H1 (cell line): ENCODE data around the gene RCAN3. TPM values are rescaled to one million over a fixed set of nuclear protein-coding genes. Genes with fewer than 3 reads are reported as not detected.

Experiments
- CTCF ChIA-PET: fragments of 300-600 bp; sonication (Branson Sonifier 250); formaldehyde crosslinking; loops from one replicate; lab custom pipeline; 2021; ENCODE audit not compliant: partially characterized antibody; lab: Charles Lee
- POLR2A ChIA-PET: fragments of 300-600 bp; sonication (Branson Sonifier 250); formaldehyde crosslinking; loops from one replicate; lab custom pipeline; 2021; ENCODE audit warnings: inconsistent platforms; ENCODE audit not compliant: partially characterized antibody; lab: Charles Lee
- DNase-seq, 2 experiments: peaks; one replicate each; pipeline versions ENCODE4 v3.0.0 to v3.0.0-alpha.2; 2010 to 2022; ENCODE audit warnings: low spot score in 2 of 2, low read depth in 1 of 2, mixed read lengths in 1 of 2
- FAIRE-seq: peaks from 2 replicates; lab custom pipeline; 2011; peaks lifted over from hg19 to GRCh38; lab: Jason Lieb, UNC
- H2AFZ ChIP-seq: 2 replicates; pipeline ENCODE4 v1.8.1; 2012; ENCODE audit warnings: low read length, inconsistent platforms
- H2AK5ac ChIP-seq: 2 replicates; pipeline ENCODE4 v1.6.1; 2013; ENCODE audit warnings: low read depth, low read length
- H2BK120ac ChIP-seq: replicated peaks from 2 replicates; pipeline ENCODE3; 2013; ENCODE audit warnings: low read depth, low read length, inconsistent platforms
- H2BK12ac ChIP-seq: 2 replicates; pipeline ENCODE4 v1.6.1; 2013; ENCODE audit warnings: low read depth, low read length
- H2BK15ac ChIP-seq: 2 replicates; pipeline ENCODE4 v1.6.1; 2013; ENCODE audit warnings: low read length
- H2BK20ac ChIP-seq: 2 replicates; pipeline ENCODE4 v1.6.1; 2013; ENCODE audit warnings: low read length
- H2BK5ac ChIP-seq: 2 replicates; pipeline ENCODE4 v1.6.1; 2013; ENCODE audit warnings: low read depth, low read length
- H3K14ac ChIP-seq: 2 replicates; pipeline ENCODE4 v1.6.1; 2013; ENCODE audit warnings: inconsistent platforms; ENCODE audit not compliant: insufficient read length
- H3K18ac ChIP-seq: 2 replicates; pipeline ENCODE4 v1.6.1; 2013; ENCODE audit warnings: low read length; ENCODE audit errors: extremely low read depth
- H3K23ac ChIP-seq: 2 replicates; pipeline ENCODE4 v1.6.1; 2013; ENCODE audit warnings: inconsistent platforms; ENCODE audit not compliant: insufficient read length
- H3K23me2 ChIP-seq: 2 replicates; pipeline ENCODE4 v1.6.1; 2013; ENCODE audit warnings: low read depth, low read length
- H3K27ac ChIP-seq: 2 replicates; pipeline ENCODE4 v1.6.1; 2011; ENCODE audit warnings: low read depth, low read length, inconsistent platforms
- H3K27me3 ChIP-seq, 4 experiments: replicated peaks in 1 of 4; 1 replicate in 1 of 4; 2 replicates in 3 of 4; pipeline versions ENCODE4 v1.6.1 to v1.8.1; 2011 to 2013; ENCODE audit warnings: low read length in 3 of 4, mild to moderate bottlenecking in 3 of 4, inconsistent platforms in 2 of 4, mixed read lengths in 2 of 4, moderate library complexity in 1 of 4; ENCODE audit not compliant: control insufficient read depth in 3 of 4, insufficient read depth in 3 of 4; ENCODE audit errors: extremely low read depth in 1 of 4
- H3K36me3 ChIP-seq, 4 experiments: 2 replicates each; pipeline versions ENCODE4 v1.6.1 to v1.8.1; 2011 to 2013; ENCODE audit warnings: mild to moderate bottlenecking in 4 of 4, low read length in 3 of 4, moderate library complexity in 2 of 4, control low read depth in 1 of 4, inconsistent platforms in 1 of 4; ENCODE audit not compliant: insufficient read depth in 4 of 4, control insufficient read depth in 2 of 4
- H3K4ac ChIP-seq: replicated peaks from 2 replicates; pipeline ENCODE3; 2013; ENCODE audit warnings: low read length, low read depth, mixed read lengths, inconsistent platforms; ENCODE audit not compliant: insufficient read length
- H3K4me1 ChIP-seq, 4 experiments: replicated peaks in 1 of 4; 1 replicate in 1 of 4; 2 replicates in 3 of 4; pipeline versions ENCODE4 v1.6.1 to v1.8.1; 2011 to 2013; ENCODE audit warnings: low read length in 3 of 4, inconsistent platforms in 2 of 4, mixed read lengths in 1 of 4; ENCODE audit not compliant: insufficient read depth in 4 of 4, control insufficient read depth in 3 of 4
- H3K4me2 ChIP-seq, 2 experiments: 2 replicates each; pipeline versions ENCODE4 v1.6.1 to v1.8.1; 2011 to 2013; ENCODE audit warnings: low read depth in 2 of 2, low read length in 2 of 2, control low read depth in 1 of 2, inconsistent platforms in 1 of 2, mild to moderate bottlenecking in 1 of 2; ENCODE audit not compliant: insufficient read depth in 1 of 2
- H3K4me3 ChIP-seq, 4 experiments: fragments of 200-600, 300-600 bp in 1 of 4; sonication (generic), shearing (Covaris generic), sonication (Bioruptor Twin) in 1 of 4; 2 replicates each; pipeline versions ENCODE4 v1.5.1 to v1.8.1; 2011 to 2016; ENCODE audit warnings: low read length in 4 of 4, low read depth in 3 of 4, control low read depth in 2 of 4, inconsistent platforms in 2 of 4, mild to moderate bottlenecking in 2 of 4, mixed read lengths in 1 of 4, moderate library complexity in 1 of 4; ENCODE audit not compliant: insufficient read depth in 2 of 4; ENCODE audit errors: extremely low read depth in 1 of 4
- H3K56ac ChIP-seq: replicated peaks from 2 replicates; pipeline ENCODE3; 2013; ENCODE audit warnings: low read depth, mild to moderate bottlenecking, mixed read lengths, low read length, inconsistent platforms; ENCODE audit not compliant: insufficient read length
- H3K79me1 ChIP-seq: 2 replicates; pipeline ENCODE4 v1.6.1; 2013; ENCODE audit warnings: low read depth, low read length, control low read depth
- H3K79me2 ChIP-seq, 2 experiments: 2 replicates each; pipeline versions ENCODE4 v1.6.1 to v1.8.1; 2012 to 2013; ENCODE audit warnings: low read length in 2 of 2, mild to moderate bottlenecking in 2 of 2, inconsistent platforms in 1 of 2; ENCODE audit not compliant: insufficient read depth in 2 of 2, control insufficient read depth in 1 of 2
- H3K9ac ChIP-seq, 4 experiments: replicated peaks in 1 of 4; 1 replicate in 1 of 4; 2 replicates in 3 of 4; pipeline versions ENCODE4 v1.6.1 to v1.8.1; 2011 to 2013; ENCODE audit warnings: low read depth in 3 of 4, low read length in 3 of 4, control low read depth in 2 of 4, mild to moderate bottlenecking in 2 of 4, moderate library complexity in 2 of 4, inconsistent platforms in 1 of 4; ENCODE audit errors: extremely low read depth in 1 of 4
- H3K9me3 ChIP-seq, 2 experiments: 2 replicates each; pipeline versions ENCODE4 v1.6.1 to v1.8.1; 2012 to 2013; ENCODE audit warnings: mild to moderate bottlenecking in 2 of 2, moderate library complexity in 2 of 2, control low read depth in 1 of 2, inconsistent platforms in 1 of 2, low read depth in 1 of 2, low read length in 1 of 2, mixed read lengths in 1 of 2; ENCODE audit not compliant: insufficient read depth in 2 of 2
- H4K20me1 ChIP-seq, 2 experiments: replicated peaks in 1 of 2; 2 replicates each; pipeline versions ENCODE3 to v1.8.1; 2011 to 2013; ENCODE audit warnings: inconsistent platforms in 2 of 2, low read length in 2 of 2, mild to moderate bottlenecking in 1 of 2; ENCODE audit not compliant: insufficient read depth in 2 of 2, control insufficient read depth in 1 of 2
- H4K5ac ChIP-seq: 2 replicates; pipeline ENCODE4 v1.6.1; 2013; ENCODE audit warnings: low read length, low read depth, mixed read lengths, inconsistent platforms; ENCODE audit not compliant: insufficient read length
- H4K8ac ChIP-seq: 2 replicates; pipeline ENCODE4 v1.8.0; 2013; ENCODE audit warnings: mild to moderate bottlenecking, moderate library complexity, low read length, inconsistent platforms; ENCODE audit not compliant: insufficient read depth; ENCODE audit errors: extremely low read depth
- H4K91ac ChIP-seq: replicated peaks from 2 replicates; pipeline ENCODE3; 2013; ENCODE audit warnings: low read length, mixed read lengths, inconsistent platforms; ENCODE audit not compliant: insufficient read length
- WGBS, 2 experiments: shearing (Covaris generic) in 1 of 2; methylation state at CpG; one replicate each; pipeline versions ENCODE4 v1.1.6 to v1.1.7; 2013 to 2015; ENCODE audit warnings: low lambda C conversion rate in 2 of 2, mixed read lengths in 2 of 2, inconsistent platforms in 1 of 2, low coverage in 1 of 2, missing lambda C conversion rate in 1 of 2; ENCODE audit not compliant: insufficient replicate concordance in 2 of 2, insufficient coverage in 1 of 2, insufficient read length in 1 of 2; ENCODE audit errors: extremely low coverage in 1 of 2, missing lambda C conversion rate in 1 of 2; 5-methylcytosine and 5-hydroxymethylcytosine counted together
- polyA plus RNA-seq, 7 experiments: library from polyadenylated mRNA; depleted of rRNA in 3 of 7; stranded (reverse) in 5 of 7; unstranded in 2 of 7; fragments of >200 nt in 5 of 7; fragments of 200-250 nt in 2 of 7; gene quantifications; 1 replicate in 5 of 7; 2 replicates in 1 of 7; 4 replicates in 1 of 7; pipeline versions ENCODE4 v1.2.1 to v1.2.3, GENCODE V29; 2011 to 2013; ENCODE audit warnings: missing spikeins in 2 of 7, mixed read lengths in 2 of 7
- total RNA-seq: library from RNA; stranded (reverse); fragmentation: NEBNext Ultra II Directional; extraction: Animal tissue kit (Norgen Biotek cat#: 25700); gene quantifications from 2 replicates; pipeline ENCODE4 v1.2.1, GENCODE V29; 2021
- TF ChIP-seq, protein P1 (sequence below): IDR thresholded peaks from 2 replicates; pipeline ENCODE4 v1.6.1; 2012; ENCODE audit warnings: inconsistent platforms

The RCAN3 gene
- total and polyA plus RNA-seq, 2 of the 8 experiments (the other 6 are each of a cell fraction or from before 2014, with no cell fraction given) = 5.6 to 16.6 TPM

DNA sequence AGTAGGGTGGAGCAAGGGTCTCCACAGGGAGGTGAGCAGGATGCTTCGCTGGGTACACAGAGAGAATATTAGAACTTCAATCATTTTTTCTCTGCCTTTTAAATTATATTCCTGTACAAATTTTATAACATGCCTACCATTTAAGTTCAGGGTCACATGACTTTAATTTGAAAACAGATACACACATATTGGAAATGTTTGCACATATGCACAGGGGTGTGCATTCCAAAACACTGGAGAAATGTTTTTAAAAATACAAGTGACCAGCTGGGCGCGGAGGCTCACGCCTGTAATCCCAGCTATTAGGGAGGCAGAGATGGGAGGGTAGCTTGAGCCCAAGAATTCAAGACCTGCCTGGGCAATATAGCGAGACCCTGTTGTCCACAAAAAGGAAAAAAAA, 47.4 kb upstream of the RCAN3 start:
- 92% methylated on average over 5 of the region's 5 CpGs; no CpG with 5 or more reads in 1 of the 2 experiments for WGBS, 2 experiments
- CTCF ChIA-PET = interaction anchor here (0.5 to 1.3 kb wide), 2 partner anchors 73 to 132 kb away, joined by 3 to 6 read pairs; no protein-coding TSS in a partner anchor

More for the DNA sequence above, 47.4 kb upstream of the RCAN3 start:
- no peaks in the 10 kb centered on the region for H4K20me1 ChIP-seq
- no peak overlapping the region for H3K56ac ChIP-seq
- H2BK20ac ChIP-seq = no peak overlapping the region
- H2AFZ ChIP-seq = no peak overlapping the region
- H3K4me2 ChIP-seq = no peak overlapping the region
- no peak overlapping the region for H2BK120ac ChIP-seq
- H3K4me1 ChIP-seq = no peaks in the 10 kb centered on the region
- POLR2A ChIA-PET = no interaction called here
- H2BK12ac ChIP-seq = no peak overlapping the region
- no peak overlapping the region for H4K8ac ChIP-seq
- no peak overlapping the region for H3K14ac ChIP-seq
- no peak overlapping the region for H2BK15ac ChIP-seq
- H3K9ac ChIP-seq = no peak overlapping the region
- no peaks in the 10 kb centered on the region for H3K27me3 ChIP-seq
- no peak for FAIRE-seq
- H4K5ac ChIP-seq = no peak overlapping the region
- no peaks in the 10 kb centered on the region; a peak in 1 of 4 replicates for H3K9me3 ChIP-seq
- no peak for DNase-seq
- H3K36me3 ChIP-seq = no peaks in the 10 kb centered on the region
- no peak overlapping the region for H2BK5ac ChIP-seq
- no peak overlapping the region for H2AK5ac ChIP-seq
- H3K23me2 ChIP-seq = no peaks in the 10 kb centered on the region
- H3K79me1 ChIP-seq = peaks cover 2% of the 10 kb centered on the region; the same call in 1 of the 2 replicates
- no peak overlapping the region for H4K91ac ChIP-seq
- H3K4ac ChIP-seq = no peak overlapping the region
- TF ChIP-seq, protein P1, sequence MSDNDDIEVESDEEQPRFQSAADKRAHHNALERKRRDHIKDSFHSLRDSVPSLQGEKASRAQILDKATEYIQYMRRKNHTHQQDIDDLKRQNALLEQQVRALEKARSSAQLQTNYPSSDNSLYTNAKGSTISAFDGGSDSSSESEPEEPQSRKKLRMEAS = no peak
- no peak overlapping the region for H3K18ac ChIP-seq
- H3K27ac ChIP-seq = no peak overlapping the region
- no peak overlapping the region for H3K23ac ChIP-seq
- H3K4me3 ChIP-seq = no peak overlapping the region
- H3K79me2 ChIP-seq = no peaks in the 10 kb centered on the region
